IgD-negative memory B cell (primary cell): Measurements from ENCODE around the gene SIX1. TPM values are rescaled to one million over a fixed set of nuclear protein-coding genes. Genes with fewer than 3 reads are reported as not detected.

Source experiments
- H3K27ac Mint-ChIP-seq, 3 donors: one replicate each; pipeline ENCODE4 v1.8.0; 2020 to 2022; ENCODE audit warnings: mild to moderate bottlenecking in 3 of 3, mixed read lengths in 3 of 3, moderate library complexity in 1 of 3
- H3K27me3 Mint-ChIP-seq: one replicate; pipeline ENCODE4 v1.8.0; 2021; ENCODE audit warnings: mixed read lengths
- H3K36me3 Mint-ChIP-seq: one replicate; pipeline ENCODE4 v1.8.0; 2020; ENCODE audit warnings: mild to moderate bottlenecking, mixed read lengths
- H3K4me1 Mint-ChIP-seq, 3 donors: one replicate each; pipeline ENCODE4 v1.8.0; 2020 to 2022; ENCODE audit warnings: mixed read lengths in 3 of 3, mild to moderate bottlenecking in 1 of 3
- H3K4me3 Mint-ChIP-seq, 4 donors: one replicate each; pipeline ENCODE4 v1.8.0; 2020 to 2022; ENCODE audit warnings: mild to moderate bottlenecking in 4 of 4, mixed read lengths in 4 of 4, moderate library complexity in 3 of 4
- H3K9me3 Mint-ChIP-seq, 3 donors: one replicate each; pipeline ENCODE4 v1.8.0; 2020 to 2021; ENCODE audit warnings: mixed read lengths in 3 of 3, mild to moderate bottlenecking in 1 of 3
- polyA plus RNA-seq: library from polyadenylated mRNA; unstranded; fragments of 300-500 nt; fragmentation: Illumina TruSeq; gene quantifications from one replicate; pipeline ENCODE4 v1.2.3, GENCODE V29; 2021

Gene SIX1
- polyA plus RNA-seq, 1 donor from 2014 or later = not detected

DNA sequence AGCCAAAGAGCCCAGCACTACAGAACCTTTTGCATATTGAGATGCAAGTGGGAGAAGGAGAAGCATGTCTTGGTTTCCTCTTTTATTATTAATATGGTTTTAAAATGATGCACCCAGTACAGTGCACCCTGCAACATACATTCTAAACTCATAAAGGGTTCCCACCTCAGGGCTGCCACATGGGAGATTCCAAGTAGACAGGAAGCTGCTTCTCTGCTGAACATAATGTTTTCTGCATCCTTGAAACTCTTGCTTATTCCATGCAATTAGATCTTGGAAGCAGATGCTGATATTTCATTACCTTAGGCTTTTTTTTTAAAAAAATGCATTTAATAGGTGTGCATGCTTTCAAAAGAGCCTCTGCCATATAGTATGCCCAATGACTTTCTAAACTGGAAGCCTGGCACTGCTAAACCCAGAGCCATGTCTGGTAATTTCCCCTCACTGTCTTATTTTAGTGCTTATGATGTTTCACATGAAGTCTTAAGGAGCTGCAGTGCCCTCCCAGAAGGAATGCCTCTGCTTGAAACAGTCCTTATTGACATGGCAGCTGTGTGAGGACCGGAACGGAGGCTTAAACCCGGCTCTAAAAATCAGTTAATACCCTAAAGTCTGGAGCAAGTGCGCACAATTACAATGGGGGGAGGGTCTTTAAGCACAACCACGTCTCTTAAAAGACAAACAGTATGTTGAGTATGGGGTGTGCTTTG lies 2.0 kb upstream of the SIX1 start:
- peak overlapping the region; percentile 43 to 92 (median 87) for H3K27ac Mint-ChIP-seq
- H3K9me3 Mint-ChIP-seq = peaks cover 0 to 28% (median 4%) of the 10 kb centered on the region in 3 donors
- H3K4me3 Mint-ChIP-seq = peak overlapping the region in 2 of 4 donors; percentile 6 to 87
- peaks cover 2% of the 10 kb centered on the region for H3K36me3 Mint-ChIP-seq
- peaks cover 78% of the 10 kb centered on the region for H3K27me3 Mint-ChIP-seq
- H3K4me1 Mint-ChIP-seq = peaks cover 11 to 39% (median 18%) of the 10 kb centered on the region in 3 donors

DNA sequence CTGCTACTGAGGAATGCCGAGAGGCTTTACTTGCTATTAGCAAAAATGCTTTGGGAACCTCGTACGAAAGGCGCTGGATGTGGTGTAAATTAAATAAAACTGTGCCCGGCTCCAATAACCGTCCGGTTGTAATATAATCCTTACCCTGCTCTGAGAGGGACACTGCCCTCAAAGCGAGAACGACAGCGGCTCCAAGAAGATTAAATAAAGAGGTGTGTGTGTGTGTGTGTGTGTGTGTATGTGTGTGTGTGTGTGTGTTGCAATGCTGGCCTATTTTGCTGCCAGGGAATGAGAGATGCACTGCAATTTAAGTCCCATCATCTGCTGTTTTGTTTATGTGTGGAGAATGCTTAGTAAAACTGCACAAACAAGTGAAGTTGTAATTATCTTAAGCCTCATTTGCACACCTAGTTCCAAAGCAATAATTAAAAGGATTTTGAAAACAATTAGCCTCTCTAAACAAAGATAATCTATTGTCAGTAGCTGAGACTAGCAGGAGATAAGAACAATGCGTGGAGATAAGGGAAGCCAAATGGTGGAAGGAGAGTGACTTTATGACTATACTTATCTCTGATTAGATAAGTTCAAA lies 1.2 kb upstream of the SIX1 start:
- H3K27me3 Mint-ChIP-seq = peaks cover 76% of the 10 kb centered on the region
- peaks cover 0 to 28% (median 4%) of the 10 kb centered on the region in 3 donors for H3K9me3 Mint-ChIP-seq
- peaks cover 2% of the 10 kb centered on the region for H3K36me3 Mint-ChIP-seq
- H3K4me3 Mint-ChIP-seq = peak overlapping the region; percentile 5 to 87 (median 64)
- peaks cover 5 to 33% (median 12%) of the 10 kb centered on the region in 3 donors for H3K4me1 Mint-ChIP-seq
- H3K27ac Mint-ChIP-seq = peak overlapping the region; percentile 26 to 92 (median 87)

DNA sequence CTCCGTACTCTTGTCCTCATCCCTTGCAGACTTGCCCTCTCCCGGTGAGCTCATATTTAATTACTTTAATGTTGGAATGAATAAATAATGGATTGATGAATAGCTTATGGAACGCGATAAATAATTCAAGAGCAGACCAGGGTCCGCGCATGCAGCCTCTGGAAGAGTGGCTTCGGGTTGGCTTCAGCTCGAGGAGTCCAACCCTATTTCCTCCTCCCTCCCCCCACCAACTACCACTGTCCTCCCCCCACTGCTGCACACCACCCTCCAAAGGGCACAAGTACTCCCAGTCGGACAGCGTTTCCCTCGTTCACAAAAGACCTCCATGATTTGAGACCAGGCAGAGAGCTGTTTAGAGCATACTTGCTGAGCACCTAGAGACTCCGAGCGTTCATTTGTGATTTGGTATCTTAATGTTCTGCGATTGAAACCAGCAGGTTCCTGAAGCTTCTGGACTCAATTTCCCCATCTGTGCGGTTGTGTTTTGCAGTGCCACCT lies 647 bp upstream of the SIX1 start:
- Mint-ChIP-seq H3K4me3 (peak overlapping the region; percentile 44 to 87 (median 64)), H3K9me3 (peaks cover 0 to 26% (median 4%) of the 10 kb centered on the region in 3 donors), H3K27ac (peak overlapping the region; percentile 78 to 92 (median 87)), H3K27me3 (peaks cover 71% of the 10 kb centered on the region), H3K4me1 (peaks cover 5 to 30% (median 12%) of the 10 kb centered on the region in 3 donors), H3K36me3 (peaks cover 2% of the 10 kb centered on the region)

DNA sequence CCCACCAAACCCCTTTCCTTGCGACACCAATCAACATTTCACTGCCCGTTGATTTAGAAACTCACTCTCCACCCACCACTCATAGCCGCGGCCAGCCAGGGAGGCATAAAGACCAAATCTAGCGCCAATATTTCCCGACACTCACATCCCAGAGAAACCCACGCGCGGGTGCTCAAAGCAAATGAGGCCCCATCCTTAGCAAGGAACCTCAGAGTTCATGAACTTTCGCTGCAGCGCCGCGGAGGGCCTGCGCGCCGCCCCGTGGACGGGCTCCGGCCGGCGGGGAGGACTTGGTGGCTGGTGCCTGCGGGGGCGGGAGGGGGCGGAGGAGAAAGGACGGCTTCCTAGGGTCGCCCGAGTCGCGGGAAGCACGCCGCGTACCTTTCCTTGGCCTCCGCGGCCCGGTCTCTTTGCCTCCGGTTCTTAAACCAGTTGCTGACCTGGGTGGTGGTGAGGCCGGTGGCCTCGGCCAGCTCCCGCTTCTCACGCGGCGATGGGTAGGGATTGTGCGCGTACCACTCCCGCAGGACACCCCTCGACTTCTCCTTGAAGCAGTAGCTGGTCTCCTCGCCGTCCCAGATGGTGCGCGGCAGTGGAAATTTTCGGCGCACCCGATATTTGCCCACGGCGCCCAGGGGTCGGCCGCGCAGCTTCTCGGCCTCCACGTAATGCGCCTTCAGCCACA lies 886 bp downstream of the SIX1 start:
- peak overlapping the region; percentile 55 to 80 (median 74) for H3K4me3 Mint-ChIP-seq
- H3K4me1 Mint-ChIP-seq = peaks cover 11 to 25% (median 13%) of the 10 kb centered on the region in 3 donors
- peak overlapping the region; percentile 78 to 93 (median 92) for H3K27ac Mint-ChIP-seq
- H3K27me3 Mint-ChIP-seq = peaks cover 72% of the 10 kb centered on the region
- peaks cover 0 to 17% (median 4%) of the 10 kb centered on the region in 3 donors for H3K9me3 Mint-ChIP-seq
- peaks cover 2% of the 10 kb centered on the region for H3K36me3 Mint-ChIP-seq

DNA sequence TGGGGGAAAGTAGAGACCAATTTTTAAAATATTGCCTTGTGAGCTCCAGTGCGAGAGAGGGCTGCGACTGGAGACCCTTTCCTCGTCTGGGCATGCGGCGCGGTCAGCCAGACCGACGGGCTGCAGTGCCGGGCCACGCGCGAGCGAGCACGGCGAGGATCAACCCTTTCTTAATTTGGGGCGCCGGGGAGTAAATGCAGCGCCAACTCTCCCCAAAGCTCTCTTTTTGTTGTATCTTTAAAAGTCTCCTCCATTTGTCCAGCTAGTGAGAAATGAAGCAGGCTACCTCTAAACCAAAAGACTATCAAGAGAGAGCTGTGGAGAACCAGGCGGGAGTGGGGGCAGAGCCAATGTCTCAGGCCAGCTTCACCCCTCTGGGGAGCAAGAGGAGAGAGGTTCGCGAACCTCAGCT lies 1.4 kb downstream of the SIX1 start:
- Mint-ChIP-seq H3K4me1 (peaks cover 13 to 25% (median 15%) of the 10 kb centered on the region in 3 donors), H3K36me3 (peaks cover 2% of the 10 kb centered on the region), H3K27me3 (peaks cover 73% of the 10 kb centered on the region), H3K4me3 (peak overlapping the region; percentile 46 to 80 (median 64)), H3K9me3 (peaks cover 0 to 13% (median 2%) of the 10 kb centered on the region in 3 donors), H3K27ac (peak overlapping the region; percentile 73 to 93 (median 92))

DNA sequence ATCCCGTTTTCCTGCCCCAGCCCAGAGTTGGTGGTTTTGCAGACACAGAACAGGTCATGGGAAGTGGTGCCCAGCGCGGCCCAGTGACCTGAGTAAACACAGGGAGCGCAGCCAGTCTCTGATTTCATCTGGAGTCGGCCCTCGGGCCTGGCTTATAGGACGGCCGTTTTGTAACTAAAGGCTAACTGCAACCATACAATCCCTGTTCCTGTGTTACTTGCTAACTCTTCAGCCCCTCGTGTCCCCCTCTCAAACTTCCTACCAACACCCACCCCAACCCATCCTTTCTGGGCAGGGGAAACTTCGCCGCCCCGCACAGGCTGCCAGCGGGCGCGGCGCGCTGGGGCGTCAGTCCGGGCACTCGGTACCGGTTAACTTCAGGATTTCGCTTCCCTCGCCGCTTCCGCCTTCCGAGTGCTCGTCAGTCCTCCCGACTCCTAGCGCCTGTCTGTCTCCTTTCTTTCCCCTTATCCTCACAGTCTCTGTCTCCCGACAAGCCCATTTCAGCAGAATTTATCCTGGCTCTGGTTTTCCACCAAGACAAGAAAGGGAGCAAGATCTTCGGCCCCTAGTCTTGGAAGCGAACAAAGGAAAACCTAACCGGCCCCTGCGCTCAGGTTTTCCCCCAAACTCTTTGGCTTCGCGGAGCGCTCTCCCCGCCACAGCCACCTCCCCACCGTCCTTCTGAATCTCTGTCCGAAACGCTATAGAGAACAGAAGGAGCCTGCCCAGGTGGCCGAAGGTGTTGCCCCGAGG lies 2.0 kb downstream of the SIX1 start:
- H3K27me3 Mint-ChIP-seq = peaks cover 77% of the 10 kb centered on the region
- H3K4me3 Mint-ChIP-seq = peak overlapping the region; percentile 46 to 75 (median 62)
- H3K36me3 Mint-ChIP-seq = peaks cover 2% of the 10 kb centered on the region
- peaks cover 13 to 25% (median 15%) of the 10 kb centered on the region in 3 donors for H3K4me1 Mint-ChIP-seq
- H3K27ac Mint-ChIP-seq = peak overlapping the region; percentile 86 to 93 (median 92)
- H3K9me3 Mint-ChIP-seq = peaks cover 0 to 13% (median 2%) of the 10 kb centered on the region in 3 donors

DNA sequence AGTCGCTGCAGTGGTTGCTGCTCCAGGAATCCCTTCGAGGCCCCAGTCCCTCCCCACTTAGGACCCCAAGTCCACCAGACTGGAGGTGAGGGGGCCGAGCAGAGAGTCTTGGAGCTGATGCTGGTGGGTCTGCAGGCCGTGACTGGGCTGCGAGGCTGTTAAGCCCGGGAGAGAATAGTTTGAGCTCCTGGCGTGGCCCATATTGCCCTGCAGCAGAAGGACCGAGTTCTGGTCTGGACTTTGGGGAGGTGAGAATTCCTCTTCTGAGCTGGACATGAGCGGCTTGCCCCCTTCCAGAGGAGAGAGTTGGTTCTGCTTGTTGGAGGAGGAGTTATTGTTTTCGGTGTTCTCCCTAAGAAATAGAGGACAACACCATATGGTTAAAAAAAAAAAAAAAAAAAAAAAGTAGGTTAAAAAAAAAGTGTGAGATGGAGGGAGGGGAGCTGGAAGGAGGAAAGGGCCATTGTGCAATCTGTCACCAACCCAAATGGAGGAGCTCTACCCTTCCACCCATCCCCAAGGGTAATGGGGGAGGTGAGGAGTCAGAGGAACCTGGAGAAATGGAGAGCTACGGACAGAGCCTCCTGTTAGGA lies 3.0 kb downstream of the SIX1 start:
- Mint-ChIP-seq H3K27me3 (peaks cover 73% of the 10 kb centered on the region), H3K4me3 (peak overlapping the region in 3 of 4 donors; percentile 32 to 43 (median 37)), H3K4me1 (peaks cover 12 to 25% (median 15%) of the 10 kb centered on the region in 3 donors), H3K36me3 (peaks cover 2% of the 10 kb centered on the region), H3K9me3 (peaks cover 0 to 6% (median 0%) of the 10 kb centered on the region in 3 donors), H3K27ac (peak overlapping the region in 1 of 3 donors; percentile 82)

DNA sequence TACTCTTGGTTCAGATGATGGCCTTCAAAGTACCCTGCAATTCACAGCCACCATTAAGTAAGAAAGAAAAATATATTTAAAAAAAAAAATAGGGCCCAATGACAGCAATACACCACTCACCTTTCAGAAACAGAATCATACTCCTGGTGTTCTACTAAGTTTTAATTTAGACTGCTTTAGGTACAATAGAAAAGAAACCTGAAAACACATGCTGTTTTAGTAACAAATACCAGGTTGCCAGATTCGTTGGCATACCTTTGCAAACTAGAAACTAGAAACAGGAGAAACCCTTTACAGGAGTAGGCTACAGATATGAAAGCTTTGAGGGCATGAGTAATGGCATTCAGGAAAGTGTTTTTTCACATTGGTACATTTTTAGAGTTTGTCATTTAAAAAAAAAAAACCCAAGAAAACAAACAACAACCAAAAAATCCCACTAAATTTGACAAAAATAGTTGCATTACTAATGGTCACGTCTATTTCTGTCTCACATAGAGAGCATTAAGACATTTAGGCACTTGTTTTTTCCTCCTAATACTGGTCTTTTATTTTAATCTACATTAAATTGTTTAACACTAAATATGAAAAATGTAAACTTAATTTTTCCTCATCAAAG lies 4.0 kb downstream of the SIX1 start:
- peak overlapping the region in 1 of 4 donors; percentile 6 for H3K4me3 Mint-ChIP-seq
- peaks cover 0 to 6% (median 0%) of the 10 kb centered on the region in 3 donors for H3K9me3 Mint-ChIP-seq
- peak overlapping the region in 1 of 3 donors; percentile 73 for H3K27ac Mint-ChIP-seq
- peaks cover 2% of the 10 kb centered on the region for H3K36me3 Mint-ChIP-seq
- peaks cover 12 to 18% (median 15%) of the 10 kb centered on the region in 3 donors for H3K4me1 Mint-ChIP-seq
- H3K27me3 Mint-ChIP-seq = peaks cover 75% of the 10 kb centered on the region

DNA sequence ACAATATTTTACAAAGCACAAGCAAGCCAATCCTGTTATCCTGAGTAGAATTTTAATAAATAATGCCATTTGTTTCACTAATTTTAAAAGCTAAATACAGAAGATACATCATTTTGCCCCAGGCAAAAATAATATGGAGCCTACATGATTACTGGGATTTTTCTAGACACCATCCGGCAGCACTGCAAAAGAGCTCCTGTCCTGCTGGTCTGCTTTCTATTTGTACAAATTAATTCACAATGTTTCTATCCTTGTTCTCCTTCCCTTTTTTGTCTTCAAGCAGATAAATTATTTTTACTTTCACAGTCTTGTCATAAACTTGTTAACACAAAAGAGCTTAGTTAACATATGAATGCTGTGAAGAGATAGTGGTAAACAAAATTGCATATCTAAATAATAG lies 4.6 kb downstream of the SIX1 start:
- Mint-ChIP-seq H3K4me1 (peaks cover 11 to 13% (median 12%) of the 10 kb centered on the region in 3 donors), H3K27ac (peak overlapping the region in 1 of 3 donors; percentile 73), H3K27me3 (peaks cover 75% of the 10 kb centered on the region), H3K4me3 (no peak overlapping the region), H3K9me3 (peaks cover 0 to 6% (median 2%) of the 10 kb centered on the region in 3 donors), H3K36me3 (peaks cover 2% of the 10 kb centered on the region)

DNA sequence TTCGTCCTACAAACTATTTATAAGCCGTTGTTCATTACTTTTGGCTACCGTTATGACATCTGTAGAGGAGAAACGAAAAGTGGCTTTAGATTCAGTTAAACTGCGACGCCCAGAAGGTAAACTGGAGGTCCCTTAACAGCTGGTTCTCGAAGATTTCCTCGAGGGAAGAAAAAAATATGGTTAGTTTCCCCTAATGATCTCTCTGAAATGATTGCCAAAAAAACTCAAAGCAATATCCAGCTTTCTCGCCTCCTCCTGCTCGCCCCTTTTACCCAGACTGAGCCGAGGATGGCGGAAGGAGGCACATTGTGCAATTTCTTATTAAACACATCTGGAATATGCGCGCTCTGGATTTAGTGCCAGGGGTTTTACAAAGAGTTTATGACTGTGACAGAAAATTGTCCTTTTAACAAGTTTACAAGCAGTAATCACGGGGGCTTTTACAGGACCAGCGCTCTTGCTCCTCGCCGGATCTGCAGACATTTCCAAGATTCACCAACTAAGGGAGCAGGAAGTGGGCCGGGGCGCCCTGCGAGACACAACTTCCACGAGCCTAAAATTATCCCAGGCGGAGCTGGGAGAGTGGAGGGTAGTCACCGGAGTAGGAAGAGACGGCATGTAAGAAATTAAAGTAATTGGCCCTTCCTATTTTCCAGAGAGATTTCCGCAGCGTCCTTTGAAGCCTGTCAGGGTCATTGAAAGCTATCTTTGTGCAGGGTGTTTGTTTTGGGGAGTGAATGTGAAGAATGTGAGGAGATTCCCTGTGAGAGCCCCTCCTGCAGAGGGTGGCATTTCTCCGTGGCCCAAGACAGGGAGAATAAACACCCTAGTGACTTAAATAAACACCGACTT lies 5.6 kb downstream of the SIX1 start:
- Mint-ChIP-seq H3K4me1 (peaks cover 11 to 13% (median 12%) of the 10 kb centered on the region in 3 donors), H3K4me3 (peak overlapping the region; percentile 13 to 67 (median 40)), H3K27me3 (peaks cover 79% of the 10 kb centered on the region), H3K27ac (peak overlapping the region in 2 of 3 donors; percentile 43 to 73), H3K9me3 (peaks cover 0 to 6% (median 3%) of the 10 kb centered on the region in 3 donors), H3K36me3 (peaks cover 2% of the 10 kb centered on the region)

DNA sequence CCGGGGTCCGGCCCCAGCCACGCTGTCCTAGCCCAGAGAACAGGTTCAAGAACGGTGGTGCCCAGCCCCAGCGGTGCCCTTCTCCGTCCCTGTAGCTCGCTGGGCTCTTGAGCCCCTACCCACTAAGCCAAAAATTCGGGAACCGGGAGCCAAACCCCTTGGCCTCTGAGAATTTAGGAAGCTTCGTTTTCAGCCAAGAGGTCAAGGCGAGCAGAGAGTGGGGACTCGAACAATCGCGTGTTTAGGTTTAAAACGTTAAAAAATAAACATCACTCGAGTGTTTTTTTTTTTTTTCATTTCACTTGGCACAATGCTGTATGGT lies 6.2 kb downstream of the SIX1 start:
- peak overlapping the region in 3 of 4 donors; percentile 22 to 65 (median 41) for H3K4me3 Mint-ChIP-seq
- peaks cover 0 to 5% (median 3%) of the 10 kb centered on the region in 3 donors for H3K9me3 Mint-ChIP-seq
- H3K4me1 Mint-ChIP-seq = peaks cover 11 to 18% (median 13%) of the 10 kb centered on the region in 3 donors
- peak overlapping the region in 1 of 3 donors; percentile 73 for H3K27ac Mint-ChIP-seq
- H3K36me3 Mint-ChIP-seq = peaks cover 2% of the 10 kb centered on the region
- peaks cover 80% of the 10 kb centered on the region for H3K27me3 Mint-ChIP-seq

DNA sequence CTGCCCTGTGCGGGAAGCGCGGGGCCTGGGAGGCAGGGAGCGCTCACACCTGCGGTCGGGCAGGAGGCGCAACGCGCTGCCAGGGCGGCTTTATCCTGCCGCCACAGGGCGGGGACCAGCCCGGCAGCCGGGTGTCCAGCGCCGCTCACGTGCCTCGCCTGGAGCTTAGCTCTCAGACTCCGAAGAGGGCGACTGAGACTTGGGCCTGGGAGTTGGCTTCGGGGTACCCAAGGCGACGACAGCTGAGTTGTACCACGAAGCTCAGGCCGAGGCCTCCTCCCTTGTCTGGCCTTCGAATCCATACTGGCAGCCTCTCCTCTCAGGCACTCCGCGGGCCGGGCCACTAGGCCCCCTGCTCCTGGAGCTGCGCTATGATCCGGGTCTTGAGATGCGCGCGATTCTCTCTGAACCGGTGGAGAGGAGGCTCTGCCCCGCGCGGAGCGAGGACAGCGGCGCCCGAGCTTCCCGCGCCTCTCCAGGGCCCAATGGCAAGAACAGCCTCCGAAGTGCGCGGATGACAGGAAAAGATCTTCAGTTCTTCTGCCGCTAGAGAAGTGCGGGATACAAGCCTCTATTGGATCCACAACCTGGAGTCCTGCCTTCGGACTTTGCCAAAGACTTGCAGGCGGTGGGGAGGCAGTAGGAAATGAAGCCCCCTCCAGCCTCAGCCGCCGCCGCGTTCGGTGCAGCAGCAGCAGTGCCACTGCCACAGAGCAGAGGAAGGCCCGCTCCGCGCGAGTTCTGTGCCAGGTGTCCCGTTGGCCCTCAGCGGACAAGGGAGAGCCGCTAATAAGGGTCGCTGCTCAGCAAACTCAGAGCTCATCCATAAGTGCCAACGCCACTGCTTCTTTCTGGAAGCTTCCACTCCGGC lies 6.8 kb downstream of the SIX1 start:
- Mint-ChIP-seq H3K27me3 (peaks cover 78% of the 10 kb centered on the region), H3K27ac (peak overlapping the region in 2 of 3 donors; percentile 73 to 78), H3K4me1 (peaks cover 9 to 16% (median 13%) of the 10 kb centered on the region in 3 donors)

More for the DNA sequence above, 6.8 kb downstream of the SIX1 start:
- peaks cover 2% of the 10 kb centered on the region for H3K36me3 Mint-ChIP-seq
- H3K9me3 Mint-ChIP-seq = peaks cover 0 to 4% (median 3%) of the 10 kb centered on the region in 3 donors
- H3K4me3 Mint-ChIP-seq = peak overlapping the region in 1 of 4 donors; percentile 65
